ENCODE measurements around the gene PLIN4.
A peak's percentile ranks its signal among the peaks of the same experiment; 100 is the strongest.

Gene PLIN4

DNA sequence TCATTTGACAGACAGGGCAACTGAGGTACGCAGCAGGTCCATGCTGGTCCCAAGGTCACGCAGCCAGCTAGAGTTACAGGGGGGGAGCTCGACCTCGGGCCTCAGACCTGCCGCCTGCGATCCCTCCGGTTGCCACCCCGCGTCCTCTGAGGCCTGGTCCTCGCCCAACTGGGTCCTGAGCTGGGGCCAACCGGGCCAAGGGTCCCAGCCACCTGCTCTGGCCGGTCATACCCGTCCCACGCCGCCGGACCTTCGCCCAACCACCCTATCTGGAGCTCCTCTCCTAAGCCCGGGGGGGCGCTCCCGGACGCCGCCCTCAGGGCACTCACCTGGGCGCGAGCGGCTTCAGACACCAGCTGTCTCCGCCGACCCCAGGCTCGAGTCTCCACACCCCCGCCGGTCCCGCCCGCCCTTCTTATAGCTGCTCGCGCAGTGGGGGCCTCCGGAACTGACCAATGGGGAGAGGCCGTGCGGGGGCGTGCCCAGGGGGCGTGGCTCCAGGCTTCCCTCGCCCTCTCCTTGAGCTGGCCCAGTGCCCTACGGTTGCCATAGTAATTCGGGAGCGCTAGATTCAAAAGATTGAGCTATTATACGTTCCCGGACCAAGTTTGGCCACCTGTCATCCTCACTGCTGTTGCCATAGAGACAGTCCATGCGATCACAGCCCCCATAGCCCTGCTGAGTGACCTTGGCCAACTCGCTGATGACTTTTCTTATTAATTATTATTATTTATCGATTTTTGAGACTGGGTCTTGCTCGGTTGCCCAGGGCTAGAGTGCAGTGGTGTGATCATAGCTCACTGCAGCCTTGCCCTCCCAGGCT, 16.8 kb upstream of the PLIN4 start, which contains the start of gene PLIN5:
Gene PLIN5, minus strand, starts transcription at position 389 of the 823 bp plus-strand sequence. CDS start 1,150 bp downstream, outside the sequence.
- Histone ChIP-seq H3K36me3 (no peaks in the 10 kb centered on the region), H3K4me1 (peaks cover 3% of the 10 kb centered on the region), H3K4me3 (ENCODE audit: low read depth, low read length) (peak within 1 kb of the TSS; percentile 42), H3K27me3 (no peaks in the 10 kb centered on the region), H3K9me3 (no peaks in the 10 kb centered on the region)
- TF ChIP-seq, protein P1, sequence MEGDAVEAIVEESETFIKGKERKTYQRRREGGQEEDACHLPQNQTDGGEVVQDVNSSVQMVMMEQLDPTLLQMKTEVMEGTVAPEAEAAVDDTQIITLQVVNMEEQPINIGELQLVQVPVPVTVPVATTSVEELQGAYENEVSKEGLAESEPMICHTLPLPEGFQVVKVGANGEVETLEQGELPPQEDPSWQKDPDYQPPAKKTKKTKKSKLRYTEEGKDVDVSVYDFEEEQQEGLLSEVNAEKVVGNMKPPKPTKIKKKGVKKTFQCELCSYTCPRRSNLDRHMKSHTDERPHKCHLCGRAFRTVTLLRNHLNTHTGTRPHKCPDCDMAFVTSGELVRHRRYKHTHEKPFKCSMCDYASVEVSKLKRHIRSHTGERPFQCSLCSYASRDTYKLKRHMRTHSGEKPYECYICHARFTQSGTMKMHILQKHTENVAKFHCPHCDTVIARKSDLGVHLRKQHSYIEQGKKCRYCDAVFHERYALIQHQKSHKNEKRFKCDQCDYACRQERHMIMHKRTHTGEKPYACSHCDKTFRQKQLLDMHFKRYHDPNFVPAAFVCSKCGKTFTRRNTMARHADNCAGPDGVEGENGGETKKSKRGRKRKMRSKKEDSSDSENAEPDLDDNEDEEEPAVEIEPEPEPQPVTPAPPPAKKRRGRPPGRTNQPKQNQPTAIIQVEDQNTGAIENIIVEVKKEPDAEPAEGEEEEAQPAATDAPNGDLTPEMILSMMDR (IDR thresholded peaks at IDR 0.05; ENCODE audit: low read depth, low read length), result no peak
- DNase-seq, result peak; percentile 97

DNA sequence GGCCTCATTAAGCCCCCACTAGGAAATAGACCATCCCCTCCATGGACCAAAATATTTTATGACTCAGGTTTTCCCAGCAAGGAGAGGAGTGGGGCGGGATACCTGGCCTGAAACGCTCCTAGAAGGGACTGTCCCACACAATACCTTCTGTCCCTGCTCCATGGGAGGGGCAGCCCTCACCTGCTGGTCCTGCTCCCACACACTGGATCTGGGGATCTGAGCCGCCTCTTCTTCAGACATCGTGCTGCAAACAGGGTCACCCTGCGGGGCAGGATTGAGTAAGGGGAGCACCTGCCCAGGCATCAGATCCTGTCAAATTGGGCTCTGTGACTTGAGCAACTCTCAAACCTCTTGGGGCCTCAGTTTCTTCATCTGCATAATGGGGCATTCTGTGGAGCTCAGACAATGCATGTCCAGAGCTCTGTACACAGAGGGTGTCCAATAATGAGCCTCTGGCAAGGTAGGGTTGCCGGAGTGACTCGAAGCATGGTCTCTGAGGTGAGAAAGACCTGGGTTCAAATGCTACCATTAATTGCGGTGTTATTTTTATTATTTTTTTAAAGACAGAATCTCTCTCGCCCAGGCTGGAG, 15.6 kb upstream of the PLIN4 start:
- Histone ChIP-seq H3K36me3 (no peaks in the 10 kb centered on the region), H3K4me1 (peaks cover 3% of the 10 kb centered on the region), H3K27me3 (no peaks in the 10 kb centered on the region), H3K9me3 (no peaks in the 10 kb centered on the region), H3K4me3 (ENCODE audit: low read depth, low read length) (no peak overlapping the region)
- TF ChIP-seq, protein P1 (IDR thresholded peaks at IDR 0.05; ENCODE audit: low read depth, low read length), result no peak
- DNase-seq, result no peak

DNA sequence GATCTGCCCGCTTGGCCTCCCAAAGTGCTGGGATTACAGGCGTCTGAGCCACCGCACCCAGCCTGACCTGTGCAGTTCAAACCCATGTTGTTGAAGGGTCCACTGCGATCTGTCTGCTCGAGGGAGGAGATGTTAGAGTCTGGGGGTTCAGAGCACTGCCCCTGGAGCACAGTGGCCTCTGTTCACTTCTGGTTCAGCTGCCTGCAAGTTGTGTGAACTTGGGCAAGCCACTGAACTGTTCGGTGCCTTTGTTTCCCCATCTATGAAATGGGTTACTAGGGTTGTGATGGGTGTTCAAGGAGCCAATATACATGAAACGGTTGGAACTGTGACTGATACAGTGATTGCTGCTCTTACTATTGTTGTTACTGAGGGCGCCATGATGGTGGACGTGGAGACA, 15.0 kb upstream of the PLIN4 start:
- H3K36me3 ChIP-seq, result no peaks in the 10 kb centered on the region
- H3K4me1 ChIP-seq, result peaks cover 3% of the 10 kb centered on the region
- TF ChIP-seq, protein P1 (IDR thresholded peaks at IDR 0.05; ENCODE audit: low read depth, low read length), result no peak
- H3K4me3 ChIP-seq (ENCODE audit: low read depth, low read length), result no peak overlapping the region
- H3K27me3 ChIP-seq, result no peaks in the 10 kb centered on the region
- no peak for DNase-seq
- H3K9me3 ChIP-seq, result no peaks in the 10 kb centered on the region

DNA sequence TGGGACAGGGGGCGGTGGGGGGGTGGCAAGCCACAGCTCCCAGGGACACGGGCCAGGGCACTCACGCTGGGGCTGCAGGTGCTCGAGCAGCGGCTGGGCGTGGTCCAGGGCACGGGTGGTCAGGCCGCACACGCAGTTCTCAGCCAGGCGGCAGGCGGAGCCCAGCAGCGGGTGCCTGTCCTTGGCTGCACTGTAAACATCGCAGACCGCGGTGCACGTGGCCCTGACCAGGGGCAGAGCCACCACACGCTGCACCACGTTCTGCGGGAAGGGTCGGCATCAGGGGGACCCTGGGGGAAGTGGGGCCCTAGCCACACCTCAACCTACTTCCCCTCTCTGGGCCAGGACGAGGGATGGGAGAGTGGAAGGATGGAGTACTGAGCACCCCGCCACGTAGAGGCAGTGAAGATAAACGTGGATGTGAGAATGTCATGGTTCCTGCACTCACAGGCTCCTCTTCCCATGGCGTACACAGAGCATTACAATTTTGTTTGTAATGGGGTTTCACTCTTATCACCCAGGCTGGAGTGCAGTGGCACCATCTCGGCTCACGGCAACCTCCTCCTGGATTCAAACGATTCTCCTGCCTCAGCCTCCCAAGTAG, 13.4 kb upstream of the PLIN4 start:
- DNase-seq, result peak; percentile 56
- no peak overlapping the region for H3K4me3 ChIP-seq (ENCODE audit: low read depth, low read length)
- TF ChIP-seq, protein P1 (IDR thresholded peaks at IDR 0.05; ENCODE audit: low read depth, low read length), result no peak
- no peaks in the 10 kb centered on the region; the same call in none of the 2 replicates for H3K4me1 ChIP-seq
- H3K9me3 ChIP-seq, result no peaks in the 10 kb centered on the region
- no peaks in the 10 kb centered on the region for H3K27me3 ChIP-seq
- no peaks in the 10 kb centered on the region for H3K36me3 ChIP-seq

DNA sequence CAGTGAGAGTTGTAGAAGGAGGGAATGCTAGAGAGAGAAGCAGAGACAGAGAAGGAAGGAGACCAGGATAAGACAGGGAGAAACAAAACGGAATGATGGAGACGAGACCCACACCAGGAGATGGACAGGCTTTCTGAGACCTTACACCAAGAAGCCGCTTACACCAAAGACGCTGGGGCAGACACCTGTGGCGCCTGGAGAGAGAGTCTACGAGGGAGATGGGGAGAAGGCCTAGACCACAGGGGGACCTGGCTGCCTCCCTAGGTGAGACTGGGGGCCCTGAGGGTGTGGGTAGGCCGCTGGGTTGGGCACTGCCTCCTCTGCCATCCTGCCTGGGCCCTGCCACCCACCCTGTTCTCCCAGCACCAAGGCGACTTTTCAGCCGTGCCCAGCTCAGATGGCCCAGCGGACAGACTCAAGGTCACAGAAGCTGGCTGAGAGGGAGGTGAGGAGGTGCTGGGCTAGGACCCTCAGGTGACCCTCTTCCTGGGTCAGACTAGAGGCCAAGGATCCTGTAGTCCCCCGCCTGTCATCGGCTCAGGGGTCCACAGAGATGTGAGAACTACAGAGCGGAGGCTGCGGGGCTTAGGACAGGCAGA, 11.7 kb upstream of the PLIN4 start:
- Histone ChIP-seq H3K36me3 (no peaks in the 10 kb centered on the region), H3K9me3 (no peaks in the 10 kb centered on the region), H3K4me3 (ENCODE audit: low read depth, low read length) (no peak overlapping the region), H3K4me1 (no peaks in the 10 kb centered on the region; the same call in 1 of the 2 replicates), H3K27me3 (no peaks in the 10 kb centered on the region)
- no peak for DNase-seq
- TF ChIP-seq, protein P1 (IDR thresholded peaks at IDR 0.05; ENCODE audit: low read depth, low read length), result no peak

All from BE2C (cell line).